IPS DF 4.7 (cell line): ENCODE results near the gene EIF2D.
"Not testable (repeated sequence)": the region's sequence is repeated elsewhere in the genome, so short reads cannot be mapped to it uniquely, and the experiment has no call there.

Experiments
- DNase-seq: peaks from one replicate; pipeline ENCODE4 v3.0.0-alpha.2; 2013; ENCODE audit warnings: low spot score; ENCODE audit errors: extremely low read depth

Gene EIF2D

GRCh38 chr1:206635978-206636345, 23.7 kb upstream of the EIF2D start:
- no peak for DNase-seq

GRCh38 chr1:206635080-206635977, 23.1 kb upstream of the EIF2D start, which contains the start of gene DYRK3:
Gene DYRK3 (plus strand): TSS chr1:206635536. CDS start chr1:206635704, 168 bp downstream.
- DNase-seq = peak; percentile 41

GRCh38 chr1:206634365-206635079, 22.3 kb upstream of the EIF2D start:
- no peak for DNase-seq

DNA sequence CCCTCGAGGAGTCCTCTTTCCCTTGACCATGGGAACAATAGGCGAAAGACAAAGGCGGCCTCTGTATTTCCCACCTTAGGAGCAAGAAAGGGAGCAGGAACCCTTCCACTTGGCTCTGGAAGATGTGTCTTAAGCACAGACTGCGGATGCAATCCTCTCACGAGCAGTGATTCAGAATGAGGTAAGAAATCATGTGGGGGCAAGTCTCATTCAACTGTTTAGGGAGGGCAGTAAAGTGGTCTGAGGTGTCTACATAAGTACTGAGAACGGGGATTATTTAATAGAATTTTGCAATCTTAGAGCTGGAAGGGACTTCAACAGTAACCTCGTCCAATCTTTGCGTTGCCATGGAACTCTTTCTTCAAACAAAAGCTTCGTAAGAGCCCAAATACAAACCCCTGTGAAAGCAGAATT, 21.4 kb upstream of the EIF2D start:
- DNase-seq = no peak

GRCh38 chr1:206631085-206631509, 18.8 kb upstream of the EIF2D start:
- DNase-seq = peak; percentile 96

DNA sequence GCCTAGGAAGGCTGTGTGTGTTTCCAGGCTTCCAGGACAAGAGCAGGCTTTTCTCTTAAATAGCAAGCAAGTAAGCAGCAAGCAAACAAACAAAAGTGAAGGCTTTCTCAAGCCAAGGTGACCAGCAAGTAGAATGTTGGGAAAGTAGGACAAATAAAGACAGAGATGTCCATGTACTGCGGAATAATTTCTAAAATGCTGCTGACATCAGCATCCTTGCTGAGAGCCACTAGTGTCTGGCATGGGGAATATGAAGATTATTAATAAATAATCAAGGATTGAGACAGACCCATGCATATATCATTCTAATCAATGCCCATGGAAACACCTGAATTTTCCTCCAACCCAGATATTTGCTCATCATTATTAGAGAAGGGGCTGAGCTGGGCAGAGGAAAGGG, 16.7 kb upstream of the EIF2D start:
- no peak for DNase-seq

- DNase-seq = not testable (repeated sequence)
These were observed 14.1 kb upstream of the EIF2D start for GRCh38 chr1:206626396-206626795.

GRCh38 chr1:206609229-206609991, 2.9 kb downstream of the EIF2D start:
- DNase-seq = no peak

- no peak for DNase-seq
These were observed 4.1 kb downstream of the EIF2D start for GRCh38 chr1:206608108-206608698.

DNA sequence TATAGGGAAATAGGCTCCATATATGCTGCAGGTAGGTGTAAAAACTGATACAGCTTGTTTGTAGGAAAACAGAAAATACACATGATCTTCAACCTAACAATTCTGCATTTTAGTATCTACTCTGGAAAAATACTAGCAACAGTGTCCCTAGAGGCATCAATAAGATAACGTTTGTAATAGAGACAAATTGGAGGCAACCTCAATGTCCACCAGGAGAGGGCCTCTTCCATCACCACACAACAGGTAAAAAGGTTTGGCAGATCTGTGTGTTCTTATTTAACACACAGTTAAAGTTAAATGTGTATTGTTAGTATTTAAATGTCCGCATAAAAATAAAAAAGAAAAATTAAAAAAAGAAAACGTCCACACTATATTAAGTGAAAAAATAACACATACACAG, 5.4 kb downstream of the EIF2D start:
- no peak for DNase-seq

GRCh38 chr1:206604861-206605260, 7.4 kb downstream of the EIF2D start:
- no peak for DNase-seq

DNA sequence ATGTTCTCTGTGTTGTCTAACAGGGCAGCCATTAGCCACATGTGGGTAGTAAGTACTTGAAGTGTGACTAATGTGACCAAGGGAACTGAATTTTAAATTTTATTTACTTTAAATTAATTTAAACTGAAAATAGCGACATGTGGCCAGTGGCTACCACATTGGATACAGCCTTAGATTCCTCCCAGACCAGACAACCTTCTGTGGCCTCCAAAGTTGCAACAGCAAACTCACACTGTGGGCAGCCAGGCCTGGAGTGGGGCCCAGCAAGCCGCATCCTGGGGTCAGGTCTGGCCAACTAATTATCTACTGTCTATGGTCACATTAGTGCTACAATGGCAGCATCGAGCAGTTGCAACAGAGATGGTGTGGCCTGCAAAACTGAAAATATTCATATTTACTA, 11.7 kb downstream of the EIF2D start:
- no peak for DNase-seq

GRCh38 chr1:206596319-206596666, 16.0 kb downstream of the EIF2D start:
- DNase-seq = no peak

- no peak for DNase-seq
These were observed 16.5 kb downstream of the EIF2D start for GRCh38 chr1:206595581-206596318.

- no peak for DNase-seq
These were observed 18.8 kb downstream of the EIF2D start for GRCh38 chr1:206593351-206593925.

DNA sequence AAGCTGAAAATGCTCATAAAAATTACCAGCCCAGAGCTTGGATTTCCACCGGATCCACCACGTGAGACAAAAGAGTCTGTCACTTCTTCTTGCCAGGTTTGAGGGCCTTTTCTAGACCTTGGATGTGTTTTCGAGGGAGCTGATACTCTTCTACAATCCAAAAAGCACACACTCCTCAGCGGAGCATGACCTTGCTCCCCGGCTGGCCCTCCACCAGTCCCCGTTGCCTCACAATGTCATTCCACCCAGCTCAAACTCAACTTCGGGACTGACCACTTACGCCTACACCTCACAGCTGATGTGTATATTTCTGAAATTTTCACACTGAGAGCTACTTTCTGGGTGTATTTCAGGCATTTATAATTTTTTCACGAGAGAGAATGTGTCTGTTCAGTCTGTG, 20.6 kb downstream of the EIF2D start:
- no peak for DNase-seq

DNA sequence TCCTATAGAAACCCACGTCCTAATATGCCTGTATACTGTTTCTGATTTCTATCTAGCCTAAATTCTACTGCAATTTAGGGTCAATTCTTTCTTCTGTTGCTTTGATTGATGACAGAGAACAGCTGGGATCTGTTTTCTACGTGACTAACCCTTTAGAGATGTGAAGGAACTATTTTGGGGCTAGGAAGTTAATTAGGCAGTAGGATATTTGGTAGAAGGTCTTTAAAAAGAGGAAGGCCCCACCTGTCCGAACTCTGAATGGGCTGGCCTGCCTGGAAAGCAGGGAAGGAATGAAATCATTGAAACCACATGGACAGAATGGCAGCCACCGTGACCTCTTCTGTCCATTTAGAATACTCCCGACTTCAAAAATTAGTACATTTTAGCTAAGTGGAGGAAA, 21.0 kb downstream of the EIF2D start:
- DNase-seq = no peak

GRCh38 chr1:206590025-206590758, 22.1 kb downstream of the EIF2D start:
- DNase-seq = no peak

DNA sequence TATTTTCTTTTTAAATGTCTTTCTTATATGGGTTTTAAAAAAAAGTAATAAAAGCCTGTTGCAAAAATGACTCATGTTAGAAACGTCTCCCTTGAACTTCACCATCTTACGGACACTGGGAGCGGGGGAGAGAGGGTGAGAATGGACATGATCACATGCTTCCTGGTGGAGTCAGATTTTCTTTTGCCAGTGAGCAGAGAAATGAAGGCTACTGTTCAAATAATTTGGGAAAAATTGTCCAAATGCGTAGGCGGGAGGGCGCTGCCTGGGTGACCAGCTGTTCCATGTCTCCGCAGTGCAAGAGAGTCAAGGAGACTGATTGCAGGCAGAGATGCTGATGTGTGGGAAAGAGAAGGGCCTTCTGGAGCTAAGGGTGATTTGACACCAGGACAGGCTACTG, 23.1 kb downstream of the EIF2D start:
- no peak for DNase-seq

DNA sequence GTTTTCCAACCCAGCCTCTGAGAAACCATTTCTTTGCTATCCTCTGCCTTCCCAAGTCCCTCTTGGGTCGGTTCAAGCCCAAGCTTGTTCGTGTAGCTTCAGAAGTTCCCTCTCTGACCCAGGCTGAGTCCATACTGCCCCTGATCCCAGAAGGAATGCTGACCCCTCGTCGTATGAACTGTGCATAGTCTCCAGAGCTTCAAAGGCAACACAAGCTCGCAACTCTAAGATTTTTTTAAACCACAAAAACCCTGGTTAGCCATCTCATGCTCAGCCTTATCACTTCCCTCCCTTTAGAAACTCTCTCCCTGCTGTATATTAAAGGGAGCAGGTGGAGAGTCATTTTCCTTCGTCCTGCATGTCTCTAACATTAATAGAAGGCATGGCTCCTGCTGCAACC, 23.8 kb downstream of the EIF2D start:
- DNase-seq = no peak
